SK-N-SH (cell line): ENCODE data around the gene ZNF407. TPM values are rescaled to one million over a fixed set of nuclear protein-coding genes. Genes with fewer than 3 reads are reported as not detected.

Experiments
- CTCF ChIA-PET: fragments of 300-600, 350-600 bp; formaldehyde crosslinking; extraction: SDS; loops from one replicate; lab custom pipeline; 2021; lab: Yijun Ruan, JAX
- POLR2A ChIA-PET: fragments of 350-600 bp; sonication (Branson Sonifier 250); formaldehyde crosslinking; extraction: SDS; loops from one replicate; lab custom pipeline; 2020; ENCODE audit warnings: antibody characterized with exemption, inconsistent platforms; lab: Yijun Ruan, JAX
- DNase-seq: peaks from one replicate; pipeline ENCODE4 v3.0.0; 2012
- H2AFZ ChIP-seq: fragments of 200-600 bp; sonication (generic); 2 replicates; pipeline ENCODE4 v1.8.1; 2016; ENCODE audit warnings: antibody characterized with exemption, mild to moderate bottlenecking, low read depth
- H3F3A ChIP-seq: fragments of 200-600 bp; sonication (generic); replicated peaks from 2 replicates; pipeline ENCODE3; 2016; ENCODE audit warnings: antibody characterized with exemption, mild to moderate bottlenecking; ENCODE audit not compliant: insufficient read depth
- H3K27ac ChIP-seq, 2 experiments: fragments of 200-500 bp in 1 of 2; fragments of 200-600 bp in 1 of 2; sonication (Bioruptor generic) in 1 of 2; sonication (generic), shearing (Covaris generic) in 1 of 2; 2 replicates each; pipeline versions ENCODE4 v1.5.1 to v1.6.1; 2014 to 2016; ENCODE audit warnings: low read depth in 2 of 2, inconsistent platforms in 1 of 2, low read length in 1 of 2, mild to moderate bottlenecking in 1 of 2, mixed read lengths in 1 of 2
- H3K27me3 ChIP-seq: fragments of 200-600 bp; sonication (generic), shearing (Covaris generic); 2 replicates; pipeline ENCODE4 v1.6.1; 2016; ENCODE audit warnings: mixed run types; ENCODE audit not compliant: insufficient read depth
- H3K36me3 ChIP-seq, 2 experiments: fragments of 200-500 bp in 1 of 2; fragments of 200-600 bp in 1 of 2; sonication (Bioruptor generic) in 1 of 2; sonication (generic) in 1 of 2; replicated peaks in 1 of 2; 2 replicates each; pipeline versions ENCODE3 to v1.5.1; 2014 to 2016; ENCODE audit warnings: low read length in 1 of 2, mild to moderate bottlenecking in 1 of 2; ENCODE audit not compliant: insufficient read depth in 2 of 2, control insufficient read depth in 1 of 2
- H3K4me1 ChIP-seq, 2 experiments: fragments of 200-500 bp in 1 of 2; fragments of 200-600 bp in 1 of 2; sonication (Bioruptor generic) in 1 of 2; sonication (generic), shearing (Covaris generic) in 1 of 2; 2 replicates each; pipeline versions ENCODE4 v1.5.1 to v1.6.1; 2014 to 2016; ENCODE audit warnings: low read depth in 1 of 2, low read length in 1 of 2, mixed run types in 1 of 2; ENCODE audit not compliant: insufficient read depth in 2 of 2, control insufficient read depth in 1 of 2
- H3K4me2 ChIP-seq: fragments of 200-600 bp; sonication (generic), shearing (Covaris generic); 2 replicates; pipeline ENCODE4 v1.6.1; 2017; ENCODE audit warnings: mixed run types
- H3K4me3 ChIP-seq, 2 experiments: fragments of 200-500 bp in 1 of 2; fragments of 200-600 bp in 1 of 2; sonication (Bioruptor generic) in 1 of 2; sonication (generic), shearing (Covaris generic) in 1 of 2; 2 replicates each; pipeline versions ENCODE4 v1.5.1 to v1.8.1; 2014 to 2016; ENCODE audit warnings: low read depth in 2 of 2, inconsistent platforms in 1 of 2, low read length in 1 of 2, mild to moderate bottlenecking in 1 of 2, mixed read lengths in 1 of 2, moderate library complexity in 1 of 2
- H3K79me2 ChIP-seq: fragments of 200-600 bp; sonication (generic); 2 replicates; pipeline ENCODE4 v1.8.1; 2017; ENCODE audit warnings: mild to moderate bottlenecking; ENCODE audit not compliant: insufficient read depth
- H3K9ac ChIP-seq: fragments of 200-600 bp; sonication (generic); 2 replicates; pipeline ENCODE4 v1.6.1; 2017; ENCODE audit warnings: mixed run types
- H3K9me2 ChIP-seq: fragments of 200-600 bp; sonication (generic); 2 replicates; pipeline ENCODE4 v1.6.1; 2017; ENCODE audit warnings: mixed run types
- H3K9me3 ChIP-seq: fragments of 200-600 bp; sonication (generic); 2 replicates; pipeline ENCODE4 v1.6.1; 2017; ENCODE audit warnings: mixed run types, mild to moderate bottlenecking, moderate library complexity
- H4K20me1 ChIP-seq: fragments of 200-600 bp; sonication (generic); 2 replicates; pipeline ENCODE4 v1.6.1; 2017; ENCODE audit warnings: mild to moderate bottlenecking, mixed run types; ENCODE audit not compliant: insufficient read depth
- CTCF ChIP-seq: fragments of 200-600 bp; sonication (generic); IDR thresholded peaks from 2 replicates; pipeline ENCODE4 v1.6.1; 2017; ENCODE audit warnings: antibody characterized with exemption, mild to moderate bottlenecking, moderate library complexity
- EZH2phosphoT487 ChIP-seq: fragments of 200-600 bp; sonication (generic); IDR thresholded peaks from 2 replicates; pipeline ENCODE4 v1.6.1; 2017; ENCODE audit warnings: low read depth, mixed run types, mild to moderate bottlenecking, antibody characterized with exemption, moderate library complexity, borderline replicate concordance
- FOSL2 ChIP-seq: IDR thresholded peaks from 2 replicates; pipeline ENCODE4 v1.4.0; 2012; ENCODE audit warnings: low read depth, mild to moderate bottlenecking, moderate library complexity, borderline replicate concordance
- FOXJ3 ChIP-seq: sonication (generic); formaldehyde crosslinking; IDR thresholded peaks from 2 replicates; pipeline ENCODE4 v1.5.1; 2020; ENCODE audit warnings: mild to moderate bottlenecking, missing genetic modification reagents
- GABPA ChIP-seq: IDR thresholded peaks from 2 replicates; pipeline ENCODE4 v1.4.0; 2012; ENCODE audit warnings: low read depth, mild to moderate bottlenecking
- GATA2 ChIP-seq: sonication (generic); formaldehyde crosslinking; IDR thresholded peaks from 2 replicates; pipeline ENCODE4 v1.5.0; 2020; ENCODE audit warnings: mild to moderate bottlenecking, missing genetic modification reagents
- MAX ChIP-seq: IDR thresholded peaks from 2 replicates; pipeline ENCODE4 v1.4.0; 2012; ENCODE audit warnings: low read depth
- MEF2A ChIP-seq: IDR thresholded peaks from 2 replicates; pipeline ENCODE4 v1.4.0; 2012; ENCODE audit warnings: low read depth, borderline replicate concordance
- NFIC ChIP-seq: IDR thresholded peaks from 2 replicates; pipeline ENCODE4 v1.4.0; 2012; ENCODE audit warnings: borderline replicate concordance
- PBX3 ChIP-seq: IDR thresholded peaks from 2 replicates; pipeline ENCODE4; 2012
- POLR2AphosphoS5 ChIP-seq: IDR thresholded peaks from 2 replicates; pipeline ENCODE4 v1.6.1; 2012; ENCODE audit warnings: low read depth, low read length
- RAD21 ChIP-seq: IDR thresholded peaks from 2 replicates; pipeline ENCODE4 v1.6.1; 2012; ENCODE audit warnings: mild to moderate bottlenecking, low read length
- RXRA ChIP-seq: IDR thresholded peaks from 2 replicates; pipeline ENCODE4 v1.4.0; 2012; ENCODE audit warnings: low read depth, mild to moderate bottlenecking, borderline replicate concordance
- SIN3A ChIP-seq: IDR thresholded peaks from 2 replicates; pipeline ENCODE4 v1.6.1; 2012; ENCODE audit warnings: low read depth, mild to moderate bottlenecking, low read length, moderate library complexity, borderline replicate concordance
- SMC3 ChIP-seq: IDR thresholded peaks from 2 replicates; pipeline ENCODE4 v1.6.1; 2012; ENCODE audit warnings: low read depth, low read length, improper control_type of control experiment
- TAF1 ChIP-seq: IDR thresholded peaks from 2 replicates; pipeline ENCODE4 v1.6.1; 2012; ENCODE audit warnings: low read depth, mild to moderate bottlenecking, low read length, moderate library complexity, borderline replicate concordance
- TEAD4 ChIP-seq: IDR thresholded peaks from 2 replicates; pipeline ENCODE4 v1.4.0; 2012; ENCODE audit warnings: mild to moderate bottlenecking, borderline replicate concordance; ENCODE audit not compliant: insufficient read depth
- USF1 ChIP-seq: IDR thresholded peaks from 2 replicates; pipeline ENCODE4 v1.4.0; 2012; ENCODE audit warnings: low read depth, borderline replicate concordance
- USF2 ChIP-seq: fragments of 150-350 bp; IDR thresholded peaks from 2 replicates; pipeline ENCODE4 v1.6.1; 2017; ENCODE audit warnings: antibody characterized with exemption, low read length, low read depth, borderline replicate concordance
- YY1 ChIP-seq: IDR thresholded peaks from 2 replicates; pipeline ENCODE4 v1.4.0; 2012; ENCODE audit warnings: low read depth, mild to moderate bottlenecking
- polyA plus RNA-seq, 3 experiments: library from polyadenylated mRNA; depleted of rRNA; stranded (reverse); fragments of >200 nt; gene quantifications; 2 replicates each; pipeline ENCODE4 v1.2.3, GENCODE V29; 2012

The ZNF407 gene
- polyA plus RNA-seq, 1 of the 3 experiments (the other 2 are of a cell fraction) = 2.6 TPM

GRCh38 chr18:74856434-74856833 is 258.8 kb downstream of the ZNF407 start:
- Histone ChIP-seq H2AFZ (no peak overlapping the region), H3K4me1 (peaks cover 4 to 12% of the 10 kb centered on the region in 2 experiments; a peak in 3 of 4 replicates), H3K79me2 (no peaks in the 10 kb centered on the region), H3K36me3 (no peaks in the 10 kb centered on the region), H3K4me2 (no peak overlapping the region), H3K9me2 (no peaks in the 10 kb centered on the region), H3K27me3 (no peaks in the 10 kb centered on the region), H3K9me3 (no peaks in the 10 kb centered on the region), H4K20me1 (no peaks in the 10 kb centered on the region), H3K9ac (no peak overlapping the region), H3K4me3 (no peak overlapping the region), H3K27ac (peak overlapping the region in 1 of 2 experiments; percentile 22; a peak in 1 of 4 replicates), H3F3A (no peaks in the 10 kb centered on the region)
- POLR2A ChIA-PET = no interaction called here
- CTCF ChIA-PET = interaction anchor here (0.9 to 1.3 kb wide), 3 partner anchors 9 to 22 kb away, joined by 3 to 4 read pairs (median 3); no protein-coding TSS in a partner anchor
- no peak for DNase-seq
- TF ChIP-seq EZH2phosphoT487 (no peak), TEAD4 (no peak), SIN3A (no peak), MEF2A (no peak), NFIC (no peak), YY1 (no peak), CTCF (no peak), PBX3 (no peak), GABPA (no peak), RAD21 (no peak), FOSL2 (no peak), POLR2AphosphoS5 (no peak), TAF1 (no peak), MAX (no peak), USF1 (no peak), USF2 (no peak), GATA2 (CRISPR knock-in tag) (no peak), FOXJ3 (CRISPR knock-in tag) (no peak), RXRA (no peak), SMC3 (no peak)
